Measurements from ENCODE around the gene CCDC87. TPM values are rescaled to one million over a fixed set of nuclear protein-coding genes. Genes with fewer than 3 reads are reported as not detected.

Gene CCDC87
- total RNA-seq, 6 experiments from 2014 or later, result 0.19 to 0.66 (median 0.37) TPM

GRCh38 chr11:66629356-66629755 lies 36.5 kb upstream of the CCDC87 start:
- Mint-ChIP-seq H3K4me1 (ENCODE audit: low read depth) (no peaks in the 10 kb centered on the region), H3K36me3 (ENCODE audit: low read depth) (peaks cover 41% of the 10 kb centered on the region), H3K9me3 (no peaks in the 10 kb centered on the region), H3K27ac (no peak overlapping the region), H3K27me3 (ENCODE audit: insufficient read depth) (peaks cover 4% of the 10 kb centered on the region), H3K4me3 (no peak overlapping the region)
- TF ChIP-seq CTCF (IDR thresholded peaks at IDR 0.05), result no peak
- no peak for DNase-seq

GRCh38 chr11:66628061-66628603 lies 35.3 kb upstream of the CCDC87 start:
- Mint-ChIP-seq H3K4me1 (ENCODE audit: low read depth) (peaks cover 9% of the 10 kb centered on the region), H3K4me3 (no peak overlapping the region), H3K27ac (no peak overlapping the region), H3K9me3 (no peaks in the 10 kb centered on the region), H3K36me3 (ENCODE audit: low read depth) (peaks cover 44% of the 10 kb centered on the region), H3K27me3 (ENCODE audit: insufficient read depth) (peaks cover 4% of the 10 kb centered on the region)
- no peak for DNase-seq
- TF ChIP-seq CTCF (IDR thresholded peaks at IDR 0.05), result no peak

- DNase-seq, result no peak
- peaks cover 4% of the 10 kb centered on the region for H3K27me3 Mint-ChIP-seq (ENCODE audit: insufficient read depth)
- H3K27ac Mint-ChIP-seq, result no peak overlapping the region
- H3K4me3 Mint-ChIP-seq, result no peak overlapping the region
- no peaks in the 10 kb centered on the region for H3K9me3 Mint-ChIP-seq
- peaks cover 49% of the 10 kb centered on the region for H3K36me3 Mint-ChIP-seq (ENCODE audit: low read depth)
- H3K4me1 Mint-ChIP-seq (ENCODE audit: low read depth), result peaks cover 18% of the 10 kb centered on the region
- TF ChIP-seq CTCF (IDR thresholded peaks at IDR 0.05), result no peak
These were observed 34.1 kb upstream of the CCDC87 start for GRCh38 chr11:66626926-66627325.

DNA sequence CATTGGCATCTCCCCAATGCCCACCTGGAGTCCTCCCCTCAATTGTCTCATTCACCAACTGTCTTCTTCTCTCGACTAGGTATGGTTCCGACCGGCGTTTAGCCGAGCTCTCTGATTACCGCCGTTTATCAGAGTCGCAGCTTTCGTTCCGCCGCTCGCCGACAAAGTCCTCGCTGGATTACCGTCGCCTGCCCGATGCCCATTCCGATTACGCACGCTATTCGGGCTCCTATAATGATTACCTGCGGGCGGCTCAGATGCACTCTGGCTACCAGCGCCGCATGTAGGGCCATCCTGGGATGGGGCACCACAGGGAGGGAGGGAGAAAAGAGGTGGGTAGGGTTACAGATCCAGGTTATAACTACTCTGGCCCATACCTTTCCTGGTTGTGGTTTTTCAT lies 33.5 kb upstream of the CCDC87 start:
- TF ChIP-seq CTCF (IDR thresholded peaks at IDR 0.05), result no peak
- no peak overlapping the region for H3K27ac Mint-ChIP-seq
- H3K27me3 Mint-ChIP-seq (ENCODE audit: insufficient read depth), result peaks cover 4% of the 10 kb centered on the region
- H3K4me1 Mint-ChIP-seq (ENCODE audit: low read depth), result peaks cover 23% of the 10 kb centered on the region
- no peak overlapping the region for H3K4me3 Mint-ChIP-seq
- no peaks in the 10 kb centered on the region for H3K9me3 Mint-ChIP-seq
- DNase-seq, result no peak
- H3K36me3 Mint-ChIP-seq (ENCODE audit: low read depth), result peaks cover 45% of the 10 kb centered on the region

DNA sequence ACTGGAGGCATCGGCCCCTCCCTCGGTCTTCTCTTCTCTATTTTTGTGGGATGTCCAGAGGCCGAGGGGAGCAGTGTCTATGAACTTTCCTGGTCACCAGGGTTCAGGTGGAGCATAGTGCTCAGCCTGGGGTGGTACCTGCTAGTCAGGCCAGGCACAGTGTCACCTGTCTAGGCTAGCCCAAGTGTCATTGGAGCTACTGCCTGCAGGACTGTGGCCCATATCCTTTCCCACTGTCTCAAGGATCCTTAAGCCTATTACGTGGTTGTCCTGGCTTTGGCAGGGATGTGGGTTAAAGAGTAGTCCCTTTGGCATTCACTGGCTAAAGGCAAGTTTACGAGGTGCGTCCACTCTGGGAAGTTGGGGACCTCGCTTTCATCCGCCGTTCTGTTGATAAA lies 32.9 kb upstream of the CCDC87 start:
- Mint-ChIP-seq H3K4me1 (ENCODE audit: low read depth) (peaks cover 29% of the 10 kb centered on the region), H3K4me3 (no peak overlapping the region), H3K27me3 (ENCODE audit: insufficient read depth) (peaks cover 4% of the 10 kb centered on the region), H3K27ac (no peak overlapping the region), H3K36me3 (ENCODE audit: low read depth) (peaks cover 45% of the 10 kb centered on the region), H3K9me3 (no peaks in the 10 kb centered on the region)
- DNase-seq, result no peak
- no peak for TF ChIP-seq CTCF (IDR thresholded peaks at IDR 0.05)
